Keratinocyte (primary cell): ENCODE measurements around the gene ZFR2.

Experiments
- EZH2 ChIP-seq: IDR thresholded peaks from one replicate; pipeline ENCODE4 v1.6.1; 2012; ENCODE audit warnings: inconsistent platforms, mild to moderate bottlenecking, low read length, moderate library complexity
- TF ChIP-seq, protein P1 (sequence below), 3 experiments: IDR thresholded peaks in 1 of 3; conservative IDR thresholded peaks in 1 of 3; optimal IDR thresholded peaks in 1 of 3; 2 replicates in 2 of 3; 3 replicates in 1 of 3; pipeline versions ENCODE3 to v1.5.1; 2011; ENCODE audit warnings: low read length in 3 of 3, mild to moderate bottlenecking in 3 of 3, moderate library complexity in 2 of 3, control low read depth in 1 of 3, inconsistent platforms in 1 of 3; ENCODE audit not compliant: insufficient read depth in 2 of 3; ENCODE audit errors: extremely low read depth in 1 of 3

DNA sequence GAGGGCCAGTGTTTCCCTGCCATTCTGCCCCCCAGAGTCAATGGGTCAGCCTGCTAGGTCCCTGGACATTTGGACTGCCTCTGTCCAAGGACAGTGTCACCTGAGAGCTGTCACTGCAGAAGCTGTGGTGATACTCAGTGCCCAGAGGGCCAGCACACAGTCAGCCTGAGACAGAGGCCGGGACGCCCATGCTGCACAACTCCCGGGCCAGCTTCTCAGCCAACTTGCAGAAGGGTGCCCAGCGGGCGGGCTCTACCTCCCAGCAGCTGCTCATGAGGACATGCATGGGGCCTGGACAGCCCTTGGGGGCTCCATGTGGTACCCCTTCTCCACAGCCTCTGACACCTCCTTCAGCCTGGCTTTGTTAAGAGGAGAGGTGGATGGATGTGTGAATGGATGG lies 93.0 kb downstream of the ZFR2 start:
- TF ChIP-seq, protein P1, sequence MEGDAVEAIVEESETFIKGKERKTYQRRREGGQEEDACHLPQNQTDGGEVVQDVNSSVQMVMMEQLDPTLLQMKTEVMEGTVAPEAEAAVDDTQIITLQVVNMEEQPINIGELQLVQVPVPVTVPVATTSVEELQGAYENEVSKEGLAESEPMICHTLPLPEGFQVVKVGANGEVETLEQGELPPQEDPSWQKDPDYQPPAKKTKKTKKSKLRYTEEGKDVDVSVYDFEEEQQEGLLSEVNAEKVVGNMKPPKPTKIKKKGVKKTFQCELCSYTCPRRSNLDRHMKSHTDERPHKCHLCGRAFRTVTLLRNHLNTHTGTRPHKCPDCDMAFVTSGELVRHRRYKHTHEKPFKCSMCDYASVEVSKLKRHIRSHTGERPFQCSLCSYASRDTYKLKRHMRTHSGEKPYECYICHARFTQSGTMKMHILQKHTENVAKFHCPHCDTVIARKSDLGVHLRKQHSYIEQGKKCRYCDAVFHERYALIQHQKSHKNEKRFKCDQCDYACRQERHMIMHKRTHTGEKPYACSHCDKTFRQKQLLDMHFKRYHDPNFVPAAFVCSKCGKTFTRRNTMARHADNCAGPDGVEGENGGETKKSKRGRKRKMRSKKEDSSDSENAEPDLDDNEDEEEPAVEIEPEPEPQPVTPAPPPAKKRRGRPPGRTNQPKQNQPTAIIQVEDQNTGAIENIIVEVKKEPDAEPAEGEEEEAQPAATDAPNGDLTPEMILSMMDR (optimal IDR thresholded peaks at IDR 0.05 in 1 of 3, IDR thresholded peaks at IDR 0.05 in 1 of 3, conservative IDR thresholded peaks at IDR 0.05 in 1 of 3; ENCODE audit: extremely low read depth in 1 of 3, insufficient read depth in 2 of 3, low read length in 3 of 3): no peak
- TF ChIP-seq EZH2: no peak
